AG09319 (cell line): ENCODE data around the gene CDYL.

ENCODE experiments used
- DNase-seq: peaks from one replicate; pipeline ENCODE4 v3.0.0-alpha.2; 2010; ENCODE audit warnings: low read depth; ENCODE audit errors: extremely low read depth
- CTCF ChIP-seq: IDR thresholded peaks from 2 replicates; pipeline ENCODE4 v1.5.1; 2011; ENCODE audit warnings: low read depth, mild to moderate bottlenecking, inconsistent platforms, low read length, moderate library complexity

CDYL gene

GRCh38 chr6:4965562-4966389, 189.6 kb downstream of the CDYL start:
- TF ChIP-seq CTCF, result no peak
- DNase-seq, result no peak

- no peak for DNase-seq
- TF ChIP-seq CTCF, result no peak
Observed at GRCh38 chr6:4967301-4968030, 191.3 kb downstream of the CDYL start.

GRCh38 chr6:4969609-4970285, 193.5 kb downstream of the CDYL start:
- no peak for DNase-seq
- no peak for TF ChIP-seq CTCF

- no peak for TF ChIP-seq CTCF
- no peak for DNase-seq
Observed at GRCh38 chr6:4970739-4971395, 194.7 kb downstream of the CDYL start.

GRCh38 chr6:4971851-4972250, 195.6 kb downstream of the CDYL start:
- no peak for TF ChIP-seq CTCF
- no peak for DNase-seq

- no peak for TF ChIP-seq CTCF
- DNase-seq, result no peak
Observed at GRCh38 chr6:4972438-4972837, 196.2 kb downstream of the CDYL start.
